IPS-NIHi7 (cell line): ENCODE data around the gene ANO3.
"Not testable (repeated sequence)": the region's sequence is repeated elsewhere in the genome, so short reads cannot be mapped to it uniquely, and the experiment has no call there.

Source experiments
- DNase-seq: peaks from one replicate; pipeline ENCODE4 v3.0.0; 2012; ENCODE audit warnings: mixed read lengths; ENCODE audit errors: extremely low spot score

The ANO3 gene

GRCh38 chr11:26575946-26576345 is 244.0 kb downstream of the ANO3 start:
- DNase-seq: no peak

- DNase-seq: no peak
Observed at GRCh38 chr11:26578998-26579661, 247.2 kb downstream of the ANO3 start.

GRCh38 chr11:26579683-26580082 is 247.8 kb downstream of the ANO3 start:
- no peak for DNase-seq

- no peak for DNase-seq
Observed at GRCh38 chr11:26580929-26581328, 249.0 kb downstream of the ANO3 start.

GRCh38 chr11:26583550-26583949 is 251.6 kb downstream of the ANO3 start:
- no peak for DNase-seq

- DNase-seq: no peak
Observed at GRCh38 chr11:26584818-26585217, 252.9 kb downstream of the ANO3 start.

- DNase-seq: no peak
Observed at GRCh38 chr11:26587073-26587472, 255.1 kb downstream of the ANO3 start.

GRCh38 chr11:26593691-26594090 is 261.8 kb downstream of the ANO3 start:
- no peak for DNase-seq

GRCh38 chr11:26595207-26595865 is 263.4 kb downstream of the ANO3 start:
- not testable (repeated sequence) for DNase-seq

- not testable (repeated sequence) for DNase-seq
Observed at GRCh38 chr11:26597049-26597689, 265.2 kb downstream of the ANO3 start.

- no peak for DNase-seq
Observed at GRCh38 chr11:26597899-26598298, 266.0 kb downstream of the ANO3 start.

- no peak for DNase-seq
Observed at GRCh38 chr11:26599425-26599824, 267.5 kb downstream of the ANO3 start.

GRCh38 chr11:26599876-26600434 is 268.0 kb downstream of the ANO3 start:
- no peak for DNase-seq

GRCh38 chr11:26607725-26608506 is 276.0 kb downstream of the ANO3 start:
- DNase-seq: no peak

GRCh38 chr11:26608507-26609146 is 276.7 kb downstream of the ANO3 start:
- DNase-seq: no peak

- no peak for DNase-seq
Observed at GRCh38 chr11:26613759-26614158, 281.8 kb downstream of the ANO3 start.

- no peak for DNase-seq
Observed at GRCh38 chr11:26618441-26618840, 286.5 kb downstream of the ANO3 start.

- no peak for DNase-seq
Observed at GRCh38 chr11:26620282-26621045, 288.5 kb downstream of the ANO3 start.

GRCh38 chr11:26621132-26621531 is 289.2 kb downstream of the ANO3 start:
- no peak for DNase-seq

GRCh38 chr11:26622181-26622580 is 290.3 kb downstream of the ANO3 start:
- no peak for DNase-seq
